Middle frontal gyrus (tissue), 1 donor: Measurements from ENCODE around the gene GCC2.
"Not testable (repeated sequence)": the region's sequence is repeated elsewhere in the genome, so short reads cannot be mapped to it uniquely, and the experiment has no call there.

Source experiments
- DNase-seq: peaks from one replicate; pipeline ENCODE4 v3.0.0-alpha.2; 2015; ENCODE audit warnings: low spot score; ENCODE audit errors: extremely low spot score

GCC2 gene

GRCh38 chr2:108524688-108525087, 75.7 kb downstream of the GCC2 start:
- DNase-seq = not testable (repeated sequence)

GRCh38 chr2:108525258-108525657, 76.3 kb downstream of the GCC2 start:
- not testable (repeated sequence) for DNase-seq

- no peak for DNase-seq
Observed at GRCh38 chr2:108531674-108532055, 82.7 kb downstream of the GCC2 start.

- DNase-seq = peak; percentile 49
Observed at GRCh38 chr2:108533832-108534583, 85.0 kb downstream of the GCC2 start, which contains the start of gene LIMS1. LIMS1 (plus strand) TSS chr2:108534470; CDS start chr2:108534563, 93 bp downstream.

GRCh38 chr2:108534584-108535356, 85.8 kb downstream of the GCC2 start:
- no peak for DNase-seq

GRCh38 chr2:108535357-108535631, 86.3 kb downstream of the GCC2 start:
- DNase-seq = no peak

GRCh38 chr2:108536133-108536780, 87.3 kb downstream of the GCC2 start:
- DNase-seq = no peak

GRCh38 chr2:108536911-108537310, 87.9 kb downstream of the GCC2 start:
- DNase-seq = no peak

- no peak for DNase-seq
Observed at GRCh38 chr2:108538000-108538625, 89.1 kb downstream of the GCC2 start.

- DNase-seq = no peak
Observed at GRCh38 chr2:108541451-108541850, 92.4 kb downstream of the GCC2 start.

- no peak for DNase-seq
Observed at GRCh38 chr2:108542071-108542470, 93.1 kb downstream of the GCC2 start.

GRCh38 chr2:108547606-108548005, 98.6 kb downstream of the GCC2 start:
- DNase-seq = no peak

- no peak for DNase-seq
Observed at GRCh38 chr2:108548208-108549003, 99.4 kb downstream of the GCC2 start.

- DNase-seq = no peak
Observed at GRCh38 chr2:108552566-108552965, 103.6 kb downstream of the GCC2 start.

- no peak for DNase-seq
Observed at GRCh38 chr2:108553209-108553919, 104.4 kb downstream of the GCC2 start.

- DNase-seq = no peak
Observed at GRCh38 chr2:108554528-108554927, 105.5 kb downstream of the GCC2 start.

GRCh38 chr2:108555572-108555971, 106.6 kb downstream of the GCC2 start:
- DNase-seq = no peak

GRCh38 chr2:108556581-108556980, 107.6 kb downstream of the GCC2 start:
- DNase-seq = not testable (repeated sequence)
